HL-60 (cell line): ENCODE data around the gene ITPK1.

Experiments used
- DNase-seq, 2 experiments: peaks; one replicate each; pipeline ENCODE4 v3.0.0-alpha.2; 2010 to 2020; ENCODE audit warnings: low read depth in 1 of 2, low spot score in 1 of 2
- H3K27ac ChIP-seq: fragments of 250-450 bp; sonication (Bioruptor Pico); replicated peaks from 2 replicates; pipeline ENCODE4 v1.5.1; 2020; ENCODE audit warnings: mild to moderate bottlenecking, moderate library complexity
- H3K27me3 ChIP-seq: fragments of 250-450 bp; sonication (Bioruptor Pico); 2 replicates; pipeline ENCODE4 v1.5.1; 2021; ENCODE audit warnings: mild to moderate bottlenecking, moderate library complexity; ENCODE audit not compliant: insufficient read depth, poor library complexity, severe bottlenecking
- H3K4me3 ChIP-seq: replicated peaks from 2 replicates; pipeline ENCODE4 v1.5.1; 2011; ENCODE audit warnings: mild to moderate bottlenecking, control low read depth, low read length; ENCODE audit not compliant: insufficient read depth
- GABPA ChIP-seq: IDR thresholded peaks from 2 replicates; pipeline ENCODE4 v1.6.1; 2012; ENCODE audit warnings: low read depth
- POLR2AphosphoS5 ChIP-seq: IDR thresholded peaks from 2 replicates; pipeline ENCODE4 v1.6.1; 2012; ENCODE audit warnings: low read depth
- SPI1 ChIP-seq: IDR thresholded peaks from 2 replicates; pipeline ENCODE4 v1.6.1; 2012; ENCODE audit warnings: low read depth, mild to moderate bottlenecking, borderline replicate concordance
- TF ChIP-seq, protein P1 (sequence below): IDR thresholded peaks from 2 replicates; pipeline ENCODE4 v1.6.1; 2012; ENCODE audit warnings: low read depth; ENCODE audit not compliant: insufficient replicate concordance
- TF ChIP-seq, protein P2 (sequence below): IDR thresholded peaks from one replicate; pipeline ENCODE4 v1.5.1; 2011; ENCODE audit warnings: low read length, control low read depth, inconsistent platforms; ENCODE audit not compliant: insufficient read depth

Gene ITPK1

GRCh38 chr14:92961567-92961855 is 154.2 kb downstream of the ITPK1 start:
- TF ChIP-seq, protein P1, sequence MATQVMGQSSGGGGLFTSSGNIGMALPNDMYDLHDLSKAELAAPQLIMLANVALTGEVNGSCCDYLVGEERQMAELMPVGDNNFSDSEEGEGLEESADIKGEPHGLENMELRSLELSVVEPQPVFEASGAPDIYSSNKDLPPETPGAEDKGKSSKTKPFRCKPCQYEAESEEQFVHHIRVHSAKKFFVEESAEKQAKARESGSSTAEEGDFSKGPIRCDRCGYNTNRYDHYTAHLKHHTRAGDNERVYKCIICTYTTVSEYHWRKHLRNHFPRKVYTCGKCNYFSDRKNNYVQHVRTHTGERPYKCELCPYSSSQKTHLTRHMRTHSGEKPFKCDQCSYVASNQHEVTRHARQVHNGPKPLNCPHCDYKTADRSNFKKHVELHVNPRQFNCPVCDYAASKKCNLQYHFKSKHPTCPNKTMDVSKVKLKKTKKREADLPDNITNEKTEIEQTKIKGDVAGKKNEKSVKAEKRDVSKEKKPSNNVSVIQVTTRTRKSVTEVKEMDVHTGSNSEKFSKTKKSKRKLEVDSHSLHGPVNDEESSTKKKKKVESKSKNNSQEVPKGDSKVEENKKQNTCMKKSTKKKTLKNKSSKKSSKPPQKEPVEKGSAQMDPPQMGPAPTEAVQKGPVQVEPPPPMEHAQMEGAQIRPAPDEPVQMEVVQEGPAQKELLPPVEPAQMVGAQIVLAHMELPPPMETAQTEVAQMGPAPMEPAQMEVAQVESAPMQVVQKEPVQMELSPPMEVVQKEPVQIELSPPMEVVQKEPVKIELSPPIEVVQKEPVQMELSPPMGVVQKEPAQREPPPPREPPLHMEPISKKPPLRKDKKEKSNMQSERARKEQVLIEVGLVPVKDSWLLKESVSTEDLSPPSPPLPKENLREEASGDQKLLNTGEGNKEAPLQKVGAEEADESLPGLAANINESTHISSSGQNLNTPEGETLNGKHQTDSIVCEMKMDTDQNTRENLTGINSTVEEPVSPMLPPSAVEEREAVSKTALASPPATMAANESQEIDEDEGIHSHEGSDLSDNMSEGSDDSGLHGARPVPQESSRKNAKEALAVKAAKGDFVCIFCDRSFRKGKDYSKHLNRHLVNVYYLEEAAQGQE = no peak
- no peak for TF ChIP-seq GABPA
- TF ChIP-seq, protein P2, sequence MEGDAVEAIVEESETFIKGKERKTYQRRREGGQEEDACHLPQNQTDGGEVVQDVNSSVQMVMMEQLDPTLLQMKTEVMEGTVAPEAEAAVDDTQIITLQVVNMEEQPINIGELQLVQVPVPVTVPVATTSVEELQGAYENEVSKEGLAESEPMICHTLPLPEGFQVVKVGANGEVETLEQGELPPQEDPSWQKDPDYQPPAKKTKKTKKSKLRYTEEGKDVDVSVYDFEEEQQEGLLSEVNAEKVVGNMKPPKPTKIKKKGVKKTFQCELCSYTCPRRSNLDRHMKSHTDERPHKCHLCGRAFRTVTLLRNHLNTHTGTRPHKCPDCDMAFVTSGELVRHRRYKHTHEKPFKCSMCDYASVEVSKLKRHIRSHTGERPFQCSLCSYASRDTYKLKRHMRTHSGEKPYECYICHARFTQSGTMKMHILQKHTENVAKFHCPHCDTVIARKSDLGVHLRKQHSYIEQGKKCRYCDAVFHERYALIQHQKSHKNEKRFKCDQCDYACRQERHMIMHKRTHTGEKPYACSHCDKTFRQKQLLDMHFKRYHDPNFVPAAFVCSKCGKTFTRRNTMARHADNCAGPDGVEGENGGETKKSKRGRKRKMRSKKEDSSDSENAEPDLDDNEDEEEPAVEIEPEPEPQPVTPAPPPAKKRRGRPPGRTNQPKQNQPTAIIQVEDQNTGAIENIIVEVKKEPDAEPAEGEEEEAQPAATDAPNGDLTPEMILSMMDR = no peak
- no peak for TF ChIP-seq POLR2AphosphoS5
- TF ChIP-seq SPI1 = no peak
- no peak for DNase-seq
- Histone ChIP-seq H3K27me3 (no peaks in the 10 kb centered on the region), H3K4me3 (no peak overlapping the region), H3K27ac (no peak overlapping the region)

DNA sequence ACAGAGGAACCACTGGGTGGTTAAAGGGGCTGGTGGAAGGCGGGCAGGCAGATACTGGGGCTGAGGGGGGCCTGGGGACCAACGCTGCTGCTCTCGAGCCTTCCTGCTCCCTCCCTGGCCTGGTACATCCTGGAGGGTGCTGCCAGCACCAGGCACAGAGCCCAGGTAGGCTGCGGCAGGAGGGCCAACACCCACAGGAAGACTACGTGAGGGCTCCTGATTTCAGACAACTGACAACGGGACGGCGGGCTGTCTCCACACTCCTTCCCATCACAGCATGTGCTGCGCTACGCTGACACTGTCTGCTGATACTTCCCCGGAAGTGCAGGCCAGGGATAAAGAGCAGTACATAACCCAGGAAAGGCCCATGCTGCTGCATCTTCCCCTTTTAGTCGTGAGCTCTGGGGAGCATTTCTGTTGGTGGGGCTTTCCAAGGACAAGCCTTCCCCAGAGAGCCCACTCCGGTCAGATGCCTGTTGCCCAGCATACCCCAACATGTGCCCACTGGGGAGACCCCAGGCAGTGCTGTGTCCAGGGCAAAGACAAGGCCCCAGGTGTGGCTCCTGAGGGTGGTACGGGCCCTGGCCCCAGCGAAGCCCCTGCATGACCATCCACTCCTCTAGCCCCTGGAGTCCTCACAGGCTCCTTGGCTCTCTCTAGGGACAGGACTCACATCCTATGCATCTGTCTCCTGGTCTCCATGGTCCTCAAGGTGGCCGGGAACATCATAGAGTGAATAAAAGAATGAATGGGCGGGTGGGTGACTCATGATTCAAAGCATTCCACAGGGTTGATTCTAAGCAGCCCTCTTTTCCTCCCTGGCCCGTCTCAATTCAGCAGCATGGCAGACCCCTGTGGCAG is 154.8 kb downstream of the ITPK1 start:
- Histone ChIP-seq H3K27me3 (no peaks in the 10 kb centered on the region), H3K27ac (no peak overlapping the region), H3K4me3 (no peak overlapping the region)
- TF ChIP-seq, protein P1 = no peak
- no peak for TF ChIP-seq POLR2AphosphoS5
- TF ChIP-seq, protein P2 = no peak
- TF ChIP-seq SPI1 = no peak
- no peak for TF ChIP-seq GABPA
- DNase-seq = no peak

DNA sequence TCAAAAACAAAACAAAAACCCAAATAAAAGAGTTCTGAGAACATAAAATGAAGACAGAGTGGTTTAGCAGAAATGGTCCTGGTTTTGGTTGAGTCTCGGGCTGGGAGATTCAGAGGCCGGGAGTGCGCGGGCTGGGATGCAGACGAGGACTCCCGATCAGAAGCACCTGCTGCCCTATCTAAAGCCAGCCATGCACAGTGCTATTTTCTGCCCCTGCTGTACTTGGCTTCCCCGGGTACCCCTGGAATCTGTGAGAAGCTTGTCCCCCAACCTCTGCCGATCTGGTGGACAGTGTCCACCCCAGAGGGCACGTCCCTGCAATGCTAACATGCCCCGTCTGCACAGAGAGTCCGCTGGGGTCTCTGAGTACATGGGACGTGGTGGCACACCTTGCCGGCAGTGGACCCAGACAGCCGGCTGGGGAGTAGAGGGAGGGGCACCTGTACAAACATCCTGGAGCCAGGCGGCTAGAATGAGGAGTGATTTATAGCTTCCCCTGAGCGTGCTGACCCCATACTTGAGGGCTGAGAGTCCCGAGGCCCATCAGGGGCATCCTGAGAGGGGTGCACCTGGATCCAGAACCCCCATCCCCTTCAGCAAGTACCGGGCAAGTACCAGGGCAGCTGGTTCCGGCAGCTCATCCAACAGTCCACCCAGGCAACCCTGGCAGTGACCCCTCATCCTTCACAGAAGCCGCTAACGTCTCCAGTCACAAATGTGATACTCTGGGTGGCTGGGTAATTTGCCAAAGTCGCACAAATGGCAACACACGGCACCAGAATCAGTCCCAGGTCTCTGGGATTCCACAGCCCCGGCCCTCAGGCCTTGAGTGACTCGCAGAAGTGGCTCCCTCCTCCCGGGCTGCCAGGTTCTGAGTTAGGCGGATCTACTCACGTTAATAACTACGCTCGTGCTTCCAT is 155.7 kb downstream of the ITPK1 start:
- DNase-seq = no peak
- TF ChIP-seq, protein P2 = no peak
- TF ChIP-seq POLR2AphosphoS5 (no peak), SPI1 (no peak), GABPA (no peak)
- TF ChIP-seq, protein P1 = no peak
- H3K27me3 ChIP-seq = no peaks in the 10 kb centered on the region
- H3K27ac ChIP-seq = no peak overlapping the region
- no peak overlapping the region for H3K4me3 ChIP-seq
